PC-3 (cell line): ENCODE measurements around the gene DCDC1.

Experiments
- CTCF ChIP-seq: fragments of 300-600 bp; sonication (generic); conservative IDR thresholded peaks from 2 replicates; pipeline ENCODE4 v1.5.1; 2017; ENCODE audit warnings: antibody characterized with exemption, low read depth, mild to moderate bottlenecking, low read length
- EZH2 ChIP-seq: fragments of 300-600 bp; sonication (generic); IDR thresholded peaks from one replicate; pipeline ENCODE4 v1.6.1; 2017; ENCODE audit warnings: antibody characterized with exemption, mild to moderate bottlenecking, low read length; ENCODE audit not compliant: unreplicated experiment

GRCh38 chr11:31355817-31356216 is 13.7 kb downstream of the DCDC1 start:
- no peak for TF ChIP-seq CTCF
- no peak for TF ChIP-seq EZH2
